K562 (cell line): Measurements from ENCODE around the gene CCDC34. TPM values are rescaled to one million over a fixed set of nuclear protein-coding genes. Genes with fewer than 3 reads are reported as not detected.

ENCODE experiments used
- ATAC-seq: fragments of 200-7000 bp; cut with Tn5 transposase; 3 replicates; pipeline ENCODE4 v1.9.1; 2020; ENCODE audit warnings: moderate library complexity
- BruUV-seq: library from RNA; stranded (reverse); fragments of 400-500 nt; replicated peaks from 2 replicates; lab custom pipeline; 2021; lab: Mats Ljungman, UMichigan
- CTCF ChIA-PET: fragments of 300-600 bp; formaldehyde crosslinking; extraction: SDS; loops from one replicate; lab custom pipeline; 2021; ENCODE audit warnings: low intra/inter-chr PET ratio; lab: Yijun Ruan, JAX
- POLR2A ChIA-PET: fragments of 300-600, 350-650 bp; sonication (Branson Sonifier 250); formaldehyde crosslinking; extraction: SDS; loops from one replicate; lab custom pipeline; 2021; ENCODE audit warnings: antibody characterized with exemption, inconsistent platforms; lab: Yijun Ruan, JAX
- DNase-seq, 4 experiments: peaks; one replicate each; pipeline versions ENCODE4 v3.0.0 to v3.0.0-alpha.2; 2011 to 2018; ENCODE audit warnings: low spot score in 3 of 4, mixed read lengths in 3 of 4; ENCODE audit errors: extremely low read depth in 1 of 4
- FAIRE-seq: peaks from 2 replicates; lab custom pipeline; 2011; peaks lifted over from hg19 to GRCh38; lab: Jason Lieb, UNC
- H2AFZ ChIP-seq: 2 replicates; pipeline ENCODE4 v1.6.0; 2011; ENCODE audit warnings: low read depth, low read length, control low read depth, inconsistent platforms
- H3K27ac ChIP-seq: fragments of 200-600 bp; 3 replicates; pipeline ENCODE4 v1.8.0; 2011; ENCODE audit warnings: low read depth, mild to moderate bottlenecking, control low read depth, inconsistent platforms, low read length, moderate library complexity, mixed read lengths; ENCODE audit errors: extremely low read depth
- H3K27me3 ChIP-seq, 2 experiments: fragments of 300-600 bp in 1 of 2; 2 replicates in 1 of 2; 3 replicates in 1 of 2; pipeline versions ENCODE4 v1.6.0 to v1.8.0; 2011; ENCODE audit warnings: inconsistent platforms in 2 of 2, low read length in 2 of 2, mild to moderate bottlenecking in 1 of 2, mixed read lengths in 1 of 2, moderate library complexity in 1 of 2; ENCODE audit not compliant: control insufficient read depth in 2 of 2, insufficient read depth in 2 of 2
- H3K36me3 ChIP-seq: fragments of 300-600 bp; 3 replicates; pipeline ENCODE4 v1.8.0; 2011; ENCODE audit warnings: mild to moderate bottlenecking, low read length, inconsistent platforms; ENCODE audit not compliant: control insufficient read depth, insufficient read depth
- H3K4me1 ChIP-seq, 2 experiments: fragments of 200-600 bp in 1 of 2; replicated peaks in 1 of 2; 2 replicates in 1 of 2; 3 replicates in 1 of 2; pipeline versions ENCODE4 v1.5.1 to v1.8.0; 2011; ENCODE audit warnings: inconsistent platforms in 2 of 2, low read length in 2 of 2, mild to moderate bottlenecking in 1 of 2, mixed read lengths in 1 of 2, moderate library complexity in 1 of 2; ENCODE audit not compliant: control insufficient read depth in 2 of 2, insufficient read depth in 2 of 2
- H3K4me2 ChIP-seq: 2 replicates; pipeline ENCODE4 v1.6.1; 2011; ENCODE audit warnings: low read length, control low read depth, inconsistent platforms, mixed read lengths; ENCODE audit not compliant: insufficient read depth
- H3K4me3 ChIP-seq: fragments of 200-600 bp; sonication (generic), shearing (Covaris generic); 2 replicates; pipeline ENCODE4 v1.5.1; 2016; ENCODE audit warnings: control low read depth, inconsistent platforms
- H3K79me2 ChIP-seq: fragments of 200-600 bp; 3 replicates; pipeline ENCODE4 v1.8.0; 2011; ENCODE audit warnings: low read length, inconsistent platforms; ENCODE audit not compliant: control insufficient read depth, insufficient read depth
- H3K9ac ChIP-seq, 2 experiments: 2 replicates each; pipeline versions ENCODE4 v1.6.0 to v1.6.1; 2011; ENCODE audit warnings: low read depth in 2 of 2, low read length in 2 of 2, control low read depth in 1 of 2, inconsistent platforms in 1 of 2, mild to moderate bottlenecking in 1 of 2, mixed read lengths in 1 of 2; ENCODE audit not compliant: insufficient read depth in 1 of 2
- H3K9me1 ChIP-seq: one replicate; pipeline ENCODE4 v1.6.0; 2011; ENCODE audit warnings: inconsistent platforms, mild to moderate bottlenecking, low read length, moderate library complexity; ENCODE audit not compliant: control insufficient read depth, insufficient read depth
- H3K9me3 ChIP-seq: replicated peaks from 2 replicates; pipeline ENCODE4 v1.5.1; 2011; ENCODE audit warnings: low read depth, low read length, inconsistent platforms; ENCODE audit not compliant: control insufficient read depth, insufficient read depth
- H4K20me1 ChIP-seq: replicated peaks from 2 replicates; pipeline ENCODE4 v1.6.1; 2011; ENCODE audit warnings: low read length, inconsistent platforms, mixed read lengths; ENCODE audit not compliant: control insufficient read depth, insufficient read depth
- ELF2 ChIP-seq: fragments of 250-450 bp; sonication (Bioruptor Pico); IDR thresholded peaks from 2 replicates; pipeline ENCODE4 v1.5.0; 2021; ENCODE audit warnings: mild to moderate bottlenecking
- EP300 ChIP-seq: IDR thresholded peaks from 2 replicates; pipeline ENCODE4 v1.6.1; 2012; ENCODE audit warnings: low read length, improper control_type of control experiment
- FIP1L1 ChIP-seq: fragments of 200-400 bp; formaldehyde crosslinking; IDR thresholded peaks from 2 replicates; pipeline ENCODE4 v1.6.1; 2018; ENCODE audit warnings: mild to moderate bottlenecking, low read depth, low read length; ENCODE audit not compliant: poor library complexity, severe bottlenecking
- FOXA3 ChIP-seq, 2 experiments: fragments of 450-650 bp in 1 of 2; sonication (generic) in 1 of 2; formaldehyde crosslinking; IDR thresholded peaks in 1 of 2; conservative IDR thresholded peaks in 1 of 2; 2 replicates each; pipeline versions ENCODE4 v1.4.0 to v1.8.0; 2020 to 2022; ENCODE audit warnings: mild to moderate bottlenecking in 2 of 2, missing genetic modification reagents in 1 of 2
- GATA2 ChIP-seq: sonication (generic); formaldehyde crosslinking; IDR thresholded peaks from 2 replicates; pipeline ENCODE4 v1.4.0; 2020; ENCODE audit warnings: mild to moderate bottlenecking, missing genetic modification reagents
- GTF2A2 ChIP-seq: IDR thresholded peaks from 2 replicates; pipeline ENCODE4 v1.6.1; 2016; ENCODE audit warnings: mild to moderate bottlenecking, missing genetic modification characterization, missing compliant biosample characterization
- HDAC3 ChIP-seq: fragments of 450-650 bp; IDR thresholded peaks from 2 replicates; pipeline ENCODE4 v1.6.1; 2018; ENCODE audit warnings: borderline replicate concordance, mild to moderate bottlenecking, moderate library complexity; ENCODE audit not compliant: partially characterized antibody
- HES1 ChIP-seq: fragments of 450-650 bp; IDR thresholded peaks from 2 replicates; pipeline ENCODE4 v1.6.1; 2016; ENCODE audit warnings: low read depth, mild to moderate bottlenecking, moderate library complexity
- IRF2 ChIP-seq: sonication (generic); formaldehyde crosslinking; IDR thresholded peaks from 2 replicates; pipeline ENCODE4 v1.8.1; 2022; ENCODE audit warnings: mild to moderate bottlenecking, missing genetic modification reagents
- KDM2B ChIP-seq: fragments of 250-450 bp; sonication (Bioruptor Pico); IDR thresholded peaks from 2 replicates; pipeline ENCODE4 v1.8.0; 2021; ENCODE audit warnings: mild to moderate bottlenecking, moderate library complexity
- KLF1 ChIP-seq: fragments of 450-650 bp; IDR thresholded peaks from 2 replicates; pipeline ENCODE4 v1.6.1; 2016; ENCODE audit warnings: missing genetic modification characterization, missing compliant biosample characterization
- KLF16 ChIP-seq: IDR thresholded peaks from 2 replicates; pipeline ENCODE4 v1.6.1; 2016; ENCODE audit warnings: antibody characterized with exemption
- MNT ChIP-seq, 2 experiments: fragments of 450-650 bp; conservative IDR thresholded peaks; 2 replicates each; pipeline ENCODE4 v1.6.1; 2017; ENCODE audit warnings: mild to moderate bottlenecking in 2 of 2, moderate library complexity in 2 of 2
- POLR2AphosphoS5 ChIP-seq: IDR thresholded peaks from 2 replicates; pipeline ENCODE4 v1.6.1; 2011; ENCODE audit warnings: mild to moderate bottlenecking, low read depth, low read length, moderate library complexity; ENCODE audit not compliant: control insufficient read depth, insufficient read depth
- ZBTB1 ChIP-seq: sonication (generic); formaldehyde crosslinking; IDR thresholded peaks from 2 replicates; pipeline ENCODE4 v1.8.1; 2023; ENCODE audit warnings: missing genetic modification reagents, low read depth, mild to moderate bottlenecking, borderline replicate concordance
- ZNF174 ChIP-seq: fragments of 250-450 bp; sonication (Bioruptor Pico); IDR thresholded peaks from 2 replicates; pipeline ENCODE4 v1.4.0; 2020; ENCODE audit warnings: mild to moderate bottlenecking
- ZNF316 ChIP-seq: fragments of 450-650 bp; IDR thresholded peaks from 2 replicates; pipeline ENCODE4 v1.6.1; 2016
- ZNF79 ChIP-seq: fragments of 250-450 bp; sonication (Bioruptor Pico); IDR thresholded peaks from 2 replicates; pipeline ENCODE4 v1.4.0; 2020; ENCODE audit warnings: low read depth, mild to moderate bottlenecking, moderate library complexity
- WGBS: fragments of 100-300 bp; shearing (Covaris generic); methylation state at CpG from one replicate; pipeline ENCODE4 v1.1.6; 2016; ENCODE audit warnings: low coverage, mixed read lengths; ENCODE audit not compliant: insufficient coverage; ENCODE audit errors: missing lambda C conversion rate; 5-methylcytosine and 5-hydroxymethylcytosine counted together
- in situ Hi-C: fragments of 300-500 bp; cut with MboI; formaldehyde crosslinking; loops from 4 replicates; pipeline ENCODE4 v1.15.0; 2018; ENCODE audit warnings: inconsistent platforms, mixed read lengths
- intact Hi-C: fragments of 100-400 bp; cut with micrococcal nuclease; formaldehyde crosslinking; loops from 2 replicates; pipeline ENCODE4 v1.14.2; 2022
- polyA plus RNA-seq, 8 experiments: library from polyadenylated mRNA; depleted of rRNA in 4 of 8; stranded (reverse) in 5 of 8; unstranded in 3 of 8; fragments of >200 nt; fragmentation: Nextera tagmentation in 2 of 8; fragmentation: Illumina TruSeq in 1 of 8; extraction: Ambion mirVana in 2 of 8; extraction: Trizol in 1 of 8; gene quantifications; 2 replicates each; pipeline versions ENCODE4 v1.2.1 to v1.2.3, GENCODE V29; 2011 to 2014; ENCODE audit warnings: inconsistent platforms in 1 of 8, missing spikeins in 1 of 8
- total RNA-seq, 7 experiments: library from RNA; depleted of rRNA in 6 of 7; stranded (reverse); fragments of >200 nt in 6 of 7; fragmentation: Illumina TruSeq in 2 of 7; extraction: Trizol in 2 of 7; gene quantifications; 2 replicates each; pipeline versions ENCODE4 v1.2.1 to v1.2.3, GENCODE V29; 2011 to 2021; ENCODE audit warnings: low replicate concordance in 1 of 7

The CCDC34 gene
- total and polyA plus RNA-seq, 9 of the 15 experiments (the other 6 are each of a cell fraction or from before 2014, with no cell fraction given) = 6.2 to 42.0 (median 15.7) TPM

DNA sequence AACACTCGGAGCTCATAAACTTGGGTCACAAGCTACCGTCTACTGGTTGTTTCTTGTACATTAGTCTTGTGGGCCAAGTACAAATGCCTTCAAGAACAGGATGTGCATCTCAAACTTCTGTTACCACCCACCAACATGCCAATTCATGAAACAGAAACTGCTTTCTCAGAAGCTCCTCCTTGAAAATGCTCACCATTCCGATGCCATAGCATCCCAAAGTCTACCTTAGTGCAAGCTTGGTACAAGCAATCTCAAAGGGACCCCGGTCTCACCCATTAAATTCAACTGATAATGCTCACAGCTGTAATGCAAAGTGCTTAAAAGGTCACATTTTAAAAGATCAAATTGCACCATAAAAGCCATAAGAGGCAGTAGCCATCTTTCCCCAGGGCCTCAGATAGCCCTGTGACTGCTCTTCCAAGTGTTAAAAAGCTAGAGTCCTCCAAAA is 31.8 kb upstream of the CCDC34 start:
- Histone ChIP-seq H3K4me1 (peaks cover 8 to 53% of the 10 kb centered on the region in 2 experiments; a peak in 3 of 5 replicates), H3K79me2 (no peaks in the 10 kb centered on the region), H3K9me3 (no peaks in the 10 kb centered on the region), H3K4me3 (no peak overlapping the region), H2AFZ (no peak overlapping the region), H3K9ac (no peak overlapping the region), H3K27me3 (no peaks in the 10 kb centered on the region), H3K27ac (no peak overlapping the region), H3K36me3 (no peaks in the 10 kb centered on the region), H3K4me2 (no peak overlapping the region), H3K9me1 (no peaks in the 10 kb centered on the region), H4K20me1 (no peaks in the 10 kb centered on the region)
- WGBS = 73% methylated on average over 4 of the region's 4 CpGs
- ATAC-seq (no peak), FAIRE-seq (no peak), DNase-seq (no peak)
- POLR2A ChIA-PET = interaction anchor here (0.6 to 2.2 kb wide), 4 partner anchors 10 to 21 kb away, joined by 3 to 9 read pairs (median 5); no protein-coding TSS in a partner anchor
- in situ Hi-C loops = no loop called here
- intact Hi-C loops = no loop called here
- BruUV-seq = no TSS peak
- CTCF ChIA-PET = no interaction called here
- TF ChIP-seq POLR2AphosphoS5 (no peak), EP300 (no peak), GTF2A2 (no peak), FIP1L1 (no peak), HDAC3 (no peak), ELF2 (CRISPR knock-in tag) (no peak), KLF1 (tag) (no peak), ZBTB1 (CRISPR knock-in tag) (no peak), ZNF174 (CRISPR knock-in tag) (no peak), KDM2B (no peak), FOXA3 (CRISPR knock-in tag; conservative IDR thresholded peaks at IDR 0.05 in 1 of 2, IDR thresholded peaks at IDR 0.05 in 1 of 2) (no peak), IRF2 (no peak), KLF16 (no peak), HES1 (no peak), ZNF79 (no peak), GATA2 (CRISPR knock-in tag) (no peak), ZNF316 (no peak), MNT (conservative IDR thresholded peaks at IDR 0.05) (no peak)
